Ascending aorta (tissue), 2 donors: ENCODE measurements around the gene HAUS7. TPM values are rescaled to one million over a fixed set of nuclear protein-coding genes. Genes with fewer than 3 reads are reported as not detected.

Experiments used
- DNase-seq, 2 donors: peaks; one replicate each; pipeline ENCODE4 v3.0.0-alpha.2; 2019; ENCODE audit warnings: low spot score in 2 of 2
- H3K27ac ChIP-seq, 2 donors: fragments of 200-600 bp; sonication (generic); one replicate each; pipeline ENCODE4 v1.5.1; 2016 to 2017; ENCODE audit warnings: mild to moderate bottlenecking in 1 of 2
- H3K27me3 ChIP-seq: fragments of 200-600 bp; sonication (generic); one replicate; pipeline ENCODE4 v1.5.1; 2017
- H3K36me3 ChIP-seq, 2 donors: fragments of 200-600 bp; sonication (generic); one replicate each; pipeline ENCODE4 v1.5.1; 2016
- H3K4me1 ChIP-seq, 2 donors: fragments of 200-600 bp; sonication (generic); one replicate each; pipeline ENCODE4 v1.5.1; 2016 to 2017; ENCODE audit warnings: mild to moderate bottlenecking in 1 of 2
- H3K4me3 ChIP-seq, 2 donors: fragments of 200-600 bp; sonication (generic); one replicate each; pipeline ENCODE4 v1.5.1; 2016 to 2017; ENCODE audit warnings: mild to moderate bottlenecking in 1 of 2
- H3K9me3 ChIP-seq, 2 donors: fragments of 200-600 bp; sonication (generic); one replicate each; pipeline ENCODE4 v1.5.1; 2016
- intact Hi-C: fragments of 100-400 bp; cut with DNase I; formaldehyde crosslinking; loops from one replicate; pipeline ENCODE4 v1.15.1; 2023
- total RNA-seq: library from RNA; depleted of rRNA; stranded (reverse); fragments of >200 nt; gene quantifications from one replicate; pipeline ENCODE4 v1.1.0, GENCODE V29; 2016
- TF ChIP-seq, protein P1 (sequence below), 3 experiments: fragments of 200-600 bp in 2 of 3; fragments of 450-650 bp in 1 of 3; sonication (generic) in 2 of 3; IDR thresholded peaks; one replicate each; pipeline ENCODE4 v1.5.1; 2016 to 2019; ENCODE audit warnings: antibody characterized with exemption in 3 of 3, mild to moderate bottlenecking in 1 of 3, moderate library complexity in 1 of 3

Gene HAUS7
- total RNA-seq, 1 donor from 2014 or later = 22.5 TPM

DNA sequence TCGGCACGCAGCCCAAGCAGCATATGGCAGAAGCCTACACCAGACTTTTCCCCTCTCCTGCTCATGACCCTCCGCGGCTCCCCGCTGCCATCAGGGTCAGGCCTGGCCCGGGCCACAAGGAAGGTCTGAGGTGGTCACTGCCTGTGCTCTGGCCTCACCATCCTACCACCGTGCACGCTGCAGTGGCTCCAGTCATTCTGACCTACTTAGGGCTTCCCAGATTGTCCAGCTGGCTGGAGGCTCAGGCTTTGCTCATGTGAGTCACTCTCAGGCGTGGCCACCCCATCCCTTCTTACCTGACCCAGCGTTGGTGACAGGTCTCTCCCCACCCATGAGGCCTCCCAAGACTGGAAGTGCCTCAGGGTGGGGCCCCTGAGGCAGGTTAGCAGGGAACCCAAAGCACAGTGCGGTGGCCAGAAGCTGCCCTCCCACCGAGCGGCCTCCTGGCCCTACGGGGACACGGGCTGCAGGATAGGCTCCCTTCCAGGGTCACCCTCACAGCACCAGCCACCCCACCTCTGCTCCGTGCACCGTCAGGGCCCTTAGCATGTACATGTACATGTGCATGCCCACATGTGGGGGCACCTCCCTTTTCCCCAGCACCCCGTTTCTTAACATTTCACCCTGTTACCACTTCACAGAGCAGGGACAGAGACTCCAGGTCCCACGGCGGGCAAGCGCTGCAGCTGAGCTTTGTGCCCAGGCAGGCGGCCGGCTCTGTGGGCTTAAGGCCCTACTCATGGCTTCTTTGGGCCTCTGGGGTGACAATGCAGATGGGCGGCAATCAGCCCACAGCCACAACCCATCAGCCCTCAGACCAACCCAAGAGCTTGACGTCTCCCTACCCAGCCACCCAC lies 26.7 kb downstream of the HAUS7 start:
- no peaks in the 10 kb centered on the region for H3K4me1 ChIP-seq
- no peaks in the 10 kb centered on the region for H3K9me3 ChIP-seq
- TF ChIP-seq, protein P1, sequence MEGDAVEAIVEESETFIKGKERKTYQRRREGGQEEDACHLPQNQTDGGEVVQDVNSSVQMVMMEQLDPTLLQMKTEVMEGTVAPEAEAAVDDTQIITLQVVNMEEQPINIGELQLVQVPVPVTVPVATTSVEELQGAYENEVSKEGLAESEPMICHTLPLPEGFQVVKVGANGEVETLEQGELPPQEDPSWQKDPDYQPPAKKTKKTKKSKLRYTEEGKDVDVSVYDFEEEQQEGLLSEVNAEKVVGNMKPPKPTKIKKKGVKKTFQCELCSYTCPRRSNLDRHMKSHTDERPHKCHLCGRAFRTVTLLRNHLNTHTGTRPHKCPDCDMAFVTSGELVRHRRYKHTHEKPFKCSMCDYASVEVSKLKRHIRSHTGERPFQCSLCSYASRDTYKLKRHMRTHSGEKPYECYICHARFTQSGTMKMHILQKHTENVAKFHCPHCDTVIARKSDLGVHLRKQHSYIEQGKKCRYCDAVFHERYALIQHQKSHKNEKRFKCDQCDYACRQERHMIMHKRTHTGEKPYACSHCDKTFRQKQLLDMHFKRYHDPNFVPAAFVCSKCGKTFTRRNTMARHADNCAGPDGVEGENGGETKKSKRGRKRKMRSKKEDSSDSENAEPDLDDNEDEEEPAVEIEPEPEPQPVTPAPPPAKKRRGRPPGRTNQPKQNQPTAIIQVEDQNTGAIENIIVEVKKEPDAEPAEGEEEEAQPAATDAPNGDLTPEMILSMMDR (IDR thresholded peaks at IDR 0.05) = no peak
- H3K27me3 ChIP-seq = no peaks in the 10 kb centered on the region
- H3K4me3 ChIP-seq = no peak overlapping the region
- no peak for DNase-seq
- H3K27ac ChIP-seq = no peak overlapping the region
- intact Hi-C loops = loop anchor here (10.0 kb wide), 1 partner anchor 409 kb away; no protein-coding TSS in a partner anchor
- peaks cover 0 to 3% of the 10 kb centered on the region in 2 donors for H3K36me3 ChIP-seq

DNA sequence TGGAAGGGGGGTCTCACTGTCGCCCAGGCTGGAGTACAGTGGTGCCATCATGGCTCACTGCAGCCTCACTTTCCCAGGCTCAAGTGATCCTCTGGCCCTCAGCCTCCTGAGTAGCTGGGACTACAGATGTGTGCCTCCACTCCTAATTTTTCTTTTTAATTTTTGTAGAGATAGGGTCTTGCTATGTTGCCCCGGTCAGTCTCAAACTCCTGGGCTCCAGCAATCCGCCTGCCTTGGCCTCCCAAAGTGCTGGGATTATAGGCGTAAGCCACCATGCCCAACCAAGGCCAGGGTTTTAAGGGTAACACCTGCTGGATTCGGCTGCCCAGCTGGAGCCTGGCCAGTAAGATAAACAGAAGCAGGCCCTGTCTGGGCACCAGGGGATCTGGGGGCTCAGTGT lies 27.9 kb downstream of the HAUS7 start:
- Histone ChIP-seq H3K4me1 (no peaks in the 10 kb centered on the region), H3K4me3 (no peak overlapping the region), H3K36me3 (peaks cover 0 to 3% of the 10 kb centered on the region in 2 donors), H3K27ac (no peak overlapping the region), H3K27me3 (no peaks in the 10 kb centered on the region), H3K9me3 (no peaks in the 10 kb centered on the region)
- intact Hi-C loops = loop anchor here (10.0 kb wide), 1 partner anchor 408 kb away; no protein-coding TSS in a partner anchor
- DNase-seq = no peak
- TF ChIP-seq, protein P1 (IDR thresholded peaks at IDR 0.05) = no peak

DNA sequence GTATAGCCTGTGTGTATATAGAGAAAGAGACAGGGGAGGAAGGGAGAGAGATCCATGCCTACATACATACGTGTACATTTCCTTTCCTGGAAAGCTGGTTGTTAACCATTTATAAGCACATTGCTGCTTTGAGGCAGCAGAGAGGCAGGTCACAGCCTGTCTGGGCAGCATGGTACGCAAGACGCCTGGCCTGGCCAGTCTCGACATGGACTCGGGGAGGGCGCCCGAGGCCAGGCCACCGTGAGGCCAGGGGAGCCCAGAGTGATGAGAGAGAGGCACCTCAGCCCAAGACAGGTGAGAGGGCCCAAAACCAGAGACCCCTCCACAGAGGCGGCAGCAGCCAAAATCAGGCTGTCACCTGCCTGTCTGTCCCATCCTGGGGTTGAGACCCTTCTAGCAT lies 28.4 kb downstream of the HAUS7 start:
- Histone ChIP-seq H3K27ac (no peak overlapping the region), H3K27me3 (no peaks in the 10 kb centered on the region), H3K4me3 (no peak overlapping the region), H3K4me1 (no peaks in the 10 kb centered on the region), H3K36me3 (no peaks in the 10 kb centered on the region), H3K9me3 (no peaks in the 10 kb centered on the region)
- intact Hi-C loops = loop anchor here (10.0 kb wide), 1 partner anchor 407 kb away; no protein-coding TSS in a partner anchor
- TF ChIP-seq, protein P1 (IDR thresholded peaks at IDR 0.05) = no peak
- no peak for DNase-seq

DNA sequence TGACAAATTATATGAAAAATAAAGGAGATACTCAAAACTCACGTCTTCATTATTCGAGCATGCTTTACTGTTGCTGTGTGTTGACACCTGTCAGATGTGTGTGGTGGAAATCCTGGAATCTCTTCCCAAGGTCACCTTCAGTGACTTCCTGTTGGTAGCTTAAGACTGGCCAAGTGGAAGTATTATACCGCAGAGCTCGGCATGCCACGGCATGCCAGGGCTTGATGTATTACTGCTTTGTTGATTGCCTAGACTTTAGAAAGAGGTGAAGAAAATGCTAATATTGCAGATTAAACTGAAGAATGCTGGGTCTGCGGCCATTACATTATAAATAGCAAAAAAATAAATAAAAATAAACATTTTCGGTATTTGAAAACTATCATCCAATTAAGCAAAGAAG lies 29.1 kb downstream of the HAUS7 start:
- H3K27ac ChIP-seq = no peak overlapping the region
- no peaks in the 10 kb centered on the region for H3K4me1 ChIP-seq
- intact Hi-C loops = loop anchor here (10.0 kb wide), 1 partner anchor 406 kb away; no protein-coding TSS in a partner anchor
- no peaks in the 10 kb centered on the region for H3K36me3 ChIP-seq
- no peaks in the 10 kb centered on the region for H3K27me3 ChIP-seq
- H3K4me3 ChIP-seq = no peak overlapping the region
- no peaks in the 10 kb centered on the region for H3K9me3 ChIP-seq
- no peak for DNase-seq
- TF ChIP-seq, protein P1 (IDR thresholded peaks at IDR 0.05) = no peak

DNA sequence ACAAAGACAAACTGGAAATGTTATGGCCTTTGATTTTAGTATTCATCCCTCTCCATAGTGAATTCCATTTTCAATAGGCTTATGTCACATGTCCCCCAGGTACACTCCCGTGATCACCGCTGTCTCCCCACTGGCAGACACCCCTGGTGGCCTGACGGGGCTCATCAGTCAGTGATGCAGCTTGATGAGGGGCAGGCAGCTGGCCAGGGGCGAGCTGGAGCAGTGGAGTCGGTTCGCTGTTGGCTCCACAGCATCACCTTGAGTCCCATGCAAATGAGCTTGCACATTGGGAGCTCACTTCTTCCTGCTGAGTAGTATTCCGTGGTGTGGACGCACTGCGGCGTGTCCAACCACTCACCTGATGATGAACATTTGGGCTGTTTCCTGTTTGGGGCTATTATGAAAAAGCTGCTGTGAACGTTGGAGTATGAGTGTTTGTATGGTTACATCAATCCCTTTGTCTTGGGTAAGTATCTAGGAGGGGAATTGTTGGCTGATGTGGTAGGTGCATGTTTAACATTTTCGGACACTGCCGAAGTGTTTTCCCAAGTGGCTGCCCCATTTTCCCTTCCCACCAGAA lies 29.7 kb downstream of the HAUS7 start:
- H3K4me1 ChIP-seq = no peaks in the 10 kb centered on the region
- no peaks in the 10 kb centered on the region for H3K27me3 ChIP-seq
- TF ChIP-seq, protein P1 (IDR thresholded peaks at IDR 0.05) = no peak
- H3K27ac ChIP-seq = no peak overlapping the region
- no peaks in the 10 kb centered on the region for H3K36me3 ChIP-seq
- no peak overlapping the region for H3K4me3 ChIP-seq
- DNase-seq = no peak
- no peaks in the 10 kb centered on the region for H3K9me3 ChIP-seq
- intact Hi-C loops = loop anchor here (10.0 kb wide), 1 partner anchor 406 kb away; no protein-coding TSS in a partner anchor
